ENCODE data around the gene TNXB. TPM values are rescaled to one million over a fixed set of nuclear protein-coding genes. Genes with fewer than 3 reads are reported as not detected.
A peak's percentile ranks its signal among the peaks of the same experiment; 100 is the strongest.

The TNXB gene
- total and polyA plus RNA-seq, 8 donors, result 10.0 to 78.4 (median 17.2) TPM

DNA sequence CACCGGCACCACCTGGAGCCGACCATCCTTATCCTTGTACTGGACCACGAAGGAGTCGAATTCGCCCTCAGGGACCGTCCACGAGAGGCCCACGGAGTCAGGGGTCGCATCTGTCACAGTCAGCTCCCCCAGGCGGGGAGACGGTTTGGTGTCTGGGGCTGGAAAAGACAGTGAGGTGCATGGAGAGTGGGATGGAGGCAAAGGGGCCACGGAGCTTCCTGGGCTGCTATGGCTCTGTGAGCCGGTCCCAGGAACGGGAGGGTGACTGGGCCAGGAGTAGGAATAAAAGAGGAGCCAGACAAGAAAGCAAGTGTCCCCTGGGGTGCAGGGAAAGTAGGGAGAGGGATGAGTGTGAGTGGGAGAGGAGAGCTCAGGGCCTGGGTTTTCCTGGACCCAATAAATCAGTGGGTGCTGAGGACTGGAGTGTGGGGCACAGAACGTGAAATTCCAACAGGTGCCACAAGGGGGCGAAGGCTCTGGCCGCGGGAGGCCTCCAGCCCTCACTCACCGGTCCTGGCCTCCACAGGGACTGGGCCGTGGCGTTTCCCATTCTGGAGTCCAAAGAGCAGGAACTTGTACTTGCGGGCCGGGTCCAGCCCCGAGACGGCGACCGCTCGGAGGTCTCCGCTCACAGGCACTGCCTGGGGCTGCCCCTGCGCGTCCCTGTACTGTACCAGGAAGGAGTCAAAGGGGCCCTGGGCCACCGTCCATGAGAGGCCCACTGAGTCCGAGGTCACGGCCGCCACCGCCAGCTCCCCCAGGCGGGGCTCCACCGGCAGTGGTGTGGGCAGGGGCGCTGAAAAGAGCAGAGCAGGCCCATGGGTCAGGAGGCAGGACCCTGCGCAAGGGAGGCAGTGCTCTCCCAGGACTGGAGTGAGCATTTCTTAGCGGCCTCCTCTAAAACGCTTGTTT lies 61.0 kb downstream of the TNXB start:
- intact Hi-C loops (cut with DNase I), result no loop called here
- peak; percentile 82 to 84 for TF ChIP-seq CTCF (IDR thresholded peaks at IDR 0.05)
- Histone ChIP-seq H3K4me1 (peaks cover 0 to 21% of the 10 kb centered on the region in 2 donors), H3K9me3 (no peaks in the 10 kb centered on the region), H3K27me3 (peaks cover 0 to 9% of the 10 kb centered on the region in 2 donors), H3K27ac (peak overlapping the region in 1 of 2 donors; percentile 57), H3K4me3 (no peak overlapping the region), H3K36me3 (peaks cover 0 to 3% of the 10 kb centered on the region in 2 donors)
- DNase-seq (peak; percentile 41 to 90 (median 58)), ATAC-seq (peak; percentile 85)

GRCh38 chr6:32047539-32047854 lies 61.6 kb downstream of the TNXB start:
- Histone ChIP-seq H3K4me3 (no peak overlapping the region), H3K27me3 (peaks cover 0 to 9% of the 10 kb centered on the region in 2 donors), H3K36me3 (peaks cover 0 to 2% of the 10 kb centered on the region in 2 donors), H3K4me1 (peaks cover 0 to 21% of the 10 kb centered on the region in 2 donors), H3K27ac (peak overlapping the region in 1 of 2 donors; percentile 57), H3K9me3 (no peaks in the 10 kb centered on the region)
- intact Hi-C loops (cut with DNase I), result no loop called here
- no peak for DNase-seq
- no peak for TF ChIP-seq CTCF (IDR thresholded peaks at IDR 0.05)
- ATAC-seq, result no peak

- peak; percentile 44 for ATAC-seq
- DNase-seq, result peak in 1 of 4 donors; percentile 10
- TF ChIP-seq CTCF (IDR thresholded peaks at IDR 0.05), result no peak
- H3K9me3 ChIP-seq, result no peaks in the 10 kb centered on the region
- peak overlapping the region; percentile 27 to 57 for H3K27ac ChIP-seq
- H3K4me1 ChIP-seq, result peaks cover 0 to 21% of the 10 kb centered on the region in 2 donors
- H3K4me3 ChIP-seq, result no peak overlapping the region
- H3K36me3 ChIP-seq, result no peaks in the 10 kb centered on the region
- H3K27me3 ChIP-seq, result peaks cover 0 to 9% of the 10 kb centered on the region in 2 donors
- intact Hi-C loops (cut with DNase I), result no loop called here
These were observed 62.1 kb downstream of the TNXB start for GRCh38 chr6:32047084-32047478.

DNA sequence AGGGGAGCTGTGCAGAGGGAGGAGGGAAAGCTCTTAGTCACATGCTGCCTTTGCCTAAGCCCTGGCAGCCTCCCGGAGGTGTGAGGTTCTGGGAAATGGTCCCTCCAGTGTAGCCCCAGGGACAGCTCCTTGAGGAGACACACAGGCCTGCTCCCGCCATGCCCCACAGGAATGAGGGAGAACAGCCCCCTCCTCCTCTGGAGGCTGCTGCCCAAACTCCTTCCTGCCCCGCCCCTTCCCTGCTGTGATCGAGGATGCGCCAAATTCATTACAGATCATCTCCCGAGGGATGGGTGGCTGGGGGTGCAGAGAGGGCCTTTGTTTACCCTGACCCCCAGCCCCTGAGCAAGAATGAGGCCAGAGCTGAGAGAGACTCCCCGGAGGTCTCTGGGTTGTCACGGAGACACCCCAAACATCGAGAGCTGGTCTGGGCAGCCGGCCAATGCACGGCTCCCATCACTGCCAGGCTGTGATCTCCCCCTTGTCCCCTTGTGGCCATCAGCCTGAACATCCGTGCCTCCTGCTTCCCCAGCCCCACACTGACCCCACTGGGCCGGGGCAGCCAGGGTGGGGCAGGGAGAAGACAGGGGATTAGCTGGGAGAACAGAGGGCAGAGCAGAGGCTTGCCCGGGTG lies 62.6 kb downstream of the TNXB start:
- Histone ChIP-seq H3K4me3 (no peak overlapping the region), H3K27ac (peak overlapping the region; percentile 27 to 57), H3K27me3 (peaks cover 0 to 9% of the 10 kb centered on the region in 2 donors), H3K4me1 (peaks cover 0 to 21% of the 10 kb centered on the region in 2 donors), H3K36me3 (no peaks in the 10 kb centered on the region), H3K9me3 (no peaks in the 10 kb centered on the region)
- DNase-seq (peak in 3 of 4 donors; percentile 35 to 76 (median 69)), ATAC-seq (no peak)
- no peak for TF ChIP-seq CTCF (IDR thresholded peaks at IDR 0.05)
- intact Hi-C loops (cut with DNase I), result no loop called here

Measured in left lung (tissue), 10 donors.